AG20443 (cell line): ENCODE measurements around the gene PSAP.

ENCODE experiments used
- DNase-seq: peaks from one replicate; pipeline ENCODE4 v3.0.0; 2012; ENCODE audit warnings: low spot score, mixed read lengths

PSAP gene

GRCh38 chr10:71844695-71845094, 6.4 kb downstream of the PSAP start:
- DNase-seq, result no peak

DNA sequence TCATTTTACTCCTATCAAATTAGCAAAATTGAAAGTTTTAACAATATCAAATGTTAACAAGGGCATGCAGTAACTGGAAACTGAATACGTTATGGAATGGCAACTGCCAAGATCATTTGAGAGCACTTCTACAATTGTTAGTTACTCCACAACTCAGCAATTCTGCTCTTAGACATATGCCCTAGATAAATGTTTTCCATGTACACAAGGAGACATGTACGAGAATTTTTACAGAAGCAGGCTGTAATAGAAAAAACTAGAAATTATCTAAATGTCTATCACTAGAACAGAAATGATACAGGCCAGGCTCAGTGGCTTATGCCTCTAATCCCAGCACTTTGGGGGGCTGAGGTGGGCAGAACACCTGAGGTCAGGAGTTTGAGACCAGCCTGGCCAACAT, 7.0 kb downstream of the PSAP start:
- DNase-seq, result no peak

DNA sequence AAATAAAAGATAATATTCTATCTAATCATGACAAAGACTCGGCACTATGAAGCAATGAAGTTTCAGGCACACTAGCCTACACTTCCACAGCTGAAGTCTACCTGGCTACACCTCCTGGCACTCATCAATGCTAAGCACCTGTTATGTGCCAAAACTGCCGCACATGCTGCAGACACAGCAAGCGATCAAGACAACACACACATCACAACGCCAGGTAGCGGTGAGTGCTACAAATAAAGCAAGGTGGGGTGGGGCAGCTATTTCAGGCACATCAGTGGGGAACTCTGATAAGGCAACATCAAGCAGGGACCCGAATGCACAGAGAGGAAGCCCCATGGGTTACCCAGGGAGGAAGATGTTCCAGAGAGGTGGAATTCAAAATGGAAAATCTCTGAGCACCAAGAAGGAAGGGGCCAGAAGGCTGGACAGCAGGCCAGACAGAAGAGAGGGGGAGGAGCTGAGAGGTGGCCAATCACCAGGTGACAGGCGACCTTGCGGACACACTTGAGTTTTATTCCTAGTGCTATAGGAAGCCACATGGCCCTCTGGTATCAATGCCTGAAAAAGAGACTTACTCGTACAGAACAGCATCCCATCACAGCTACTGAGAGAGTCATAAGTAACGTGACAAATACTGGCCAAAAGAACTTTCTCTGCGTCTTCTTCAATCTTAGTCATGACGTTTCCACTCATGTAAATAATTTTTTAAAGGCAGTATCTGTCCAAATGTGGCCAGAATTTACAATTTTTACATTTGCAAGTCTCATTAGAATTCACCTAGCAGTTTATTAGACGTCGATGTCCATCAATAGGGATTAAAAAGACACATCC, 8.0 kb downstream of the PSAP start:
- DNase-seq, result no peak

DNA sequence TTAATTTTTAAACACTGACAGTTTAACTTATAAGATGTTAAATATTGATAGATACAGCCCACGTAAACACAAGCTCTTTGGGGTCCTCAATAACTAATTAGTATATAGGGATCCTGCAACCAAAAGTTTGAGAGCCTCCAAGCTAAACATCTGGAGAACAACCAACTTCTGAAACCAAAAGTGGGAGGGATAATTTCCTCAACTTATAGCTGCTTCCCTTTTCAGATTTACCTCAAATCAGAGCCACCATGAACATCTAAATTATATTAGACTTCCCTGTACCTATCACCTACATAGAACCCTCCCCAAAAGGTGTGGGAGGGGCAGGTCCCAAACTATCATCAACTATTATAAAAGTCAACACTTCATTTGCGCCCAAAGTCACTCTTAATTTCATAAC, 8.6 kb downstream of the PSAP start:
- no peak for DNase-seq

DNA sequence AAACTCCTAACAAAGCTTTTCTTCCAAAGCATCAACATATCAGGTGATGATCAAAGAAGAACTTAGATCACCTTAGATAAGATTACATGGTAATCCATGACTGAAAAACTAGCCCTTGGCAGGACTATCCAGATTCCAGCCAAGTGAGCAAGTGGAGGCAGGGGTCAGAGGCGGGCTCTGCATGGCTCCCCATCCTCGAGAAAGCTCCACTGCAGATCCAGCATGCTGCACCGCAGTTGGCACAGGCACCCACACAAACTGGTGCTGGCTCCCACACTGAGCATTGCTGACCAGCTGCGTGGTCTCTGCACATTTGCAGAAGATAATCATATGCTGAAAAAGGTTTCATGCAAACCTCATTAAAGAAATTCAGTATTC, 10.1 kb downstream of the PSAP start:
- DNase-seq, result no peak

DNA sequence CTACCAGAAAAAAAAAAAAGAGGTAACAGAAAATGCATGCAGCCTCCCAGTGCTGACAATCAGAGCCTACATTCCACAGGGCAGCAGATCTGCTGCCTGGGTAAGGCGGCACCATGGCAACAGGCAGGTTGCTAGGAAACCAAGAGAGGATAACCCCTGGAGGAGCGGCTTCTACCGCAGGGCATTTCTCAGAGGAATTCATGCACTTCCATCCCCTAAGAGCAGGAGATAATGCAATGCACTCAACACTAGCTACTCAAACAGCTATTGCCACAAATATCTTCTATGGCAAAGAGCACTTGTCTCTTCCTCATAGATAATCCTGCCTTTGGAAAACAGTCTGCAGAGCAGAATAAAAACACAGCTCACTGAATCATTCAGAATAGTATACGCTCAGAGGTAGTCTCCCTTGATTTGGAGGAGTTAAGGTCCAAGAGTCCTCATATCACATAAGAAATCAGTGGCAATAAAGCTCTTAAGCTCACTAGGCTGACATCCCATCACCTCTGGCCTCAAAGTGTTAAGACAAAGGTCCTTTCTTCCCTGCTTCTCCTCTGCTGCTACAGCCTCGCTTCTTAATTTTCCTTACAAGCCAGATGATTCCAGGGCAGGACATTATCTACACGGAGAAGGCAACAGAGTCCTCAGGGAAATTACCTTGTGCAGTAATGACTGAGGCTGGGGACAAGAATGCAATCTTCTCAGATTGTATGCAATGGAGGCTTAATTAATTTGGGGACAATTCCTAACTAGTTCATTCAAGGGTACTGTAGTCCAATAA, 10.7 kb downstream of the PSAP start:
- DNase-seq, result peak; percentile 90

DNA sequence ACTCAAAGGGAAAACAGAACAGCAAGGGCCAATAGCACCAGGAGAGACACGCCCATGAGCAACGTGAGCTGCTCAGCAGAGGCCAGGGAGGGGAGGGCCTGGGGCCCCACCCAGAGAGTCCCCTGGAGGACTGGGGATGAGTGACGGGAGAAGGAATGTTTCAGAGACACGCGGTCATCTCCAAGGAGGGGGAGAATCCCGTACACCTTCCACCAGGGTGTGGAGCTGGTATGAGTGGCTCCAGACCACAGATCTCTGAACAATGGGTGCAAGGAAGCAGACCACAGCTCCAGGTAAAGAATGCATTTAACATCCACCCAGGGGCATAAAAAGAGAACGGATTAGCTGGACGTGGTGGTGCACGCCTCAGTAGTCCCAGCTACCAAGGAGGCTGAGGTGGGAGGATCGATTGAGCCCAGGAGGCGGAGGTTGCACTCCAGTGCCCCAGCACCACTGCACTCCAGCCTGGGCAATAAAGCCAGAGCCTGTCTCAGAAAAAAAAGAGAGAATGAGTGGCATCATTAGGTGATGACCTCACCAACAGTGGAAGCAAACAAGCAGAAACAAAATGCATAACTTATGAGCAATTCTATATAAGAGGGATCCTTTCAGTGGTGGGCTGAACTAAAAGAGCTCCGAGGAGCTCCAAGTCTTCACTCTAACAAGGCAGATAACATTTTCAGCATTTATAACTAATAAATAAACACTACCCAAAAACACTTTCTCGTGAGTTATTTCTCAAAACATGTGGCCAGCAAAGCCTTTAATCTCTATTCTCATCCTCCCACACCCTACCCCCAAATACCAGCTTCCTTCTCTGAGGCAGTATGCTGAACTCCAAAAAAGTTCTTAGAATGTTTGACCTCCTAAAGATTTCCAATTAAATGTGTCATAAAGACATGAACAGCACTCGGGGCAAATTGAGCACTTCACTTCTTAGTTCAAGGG, 12.5 kb downstream of the PSAP start:
- DNase-seq, result peak; percentile 53

DNA sequence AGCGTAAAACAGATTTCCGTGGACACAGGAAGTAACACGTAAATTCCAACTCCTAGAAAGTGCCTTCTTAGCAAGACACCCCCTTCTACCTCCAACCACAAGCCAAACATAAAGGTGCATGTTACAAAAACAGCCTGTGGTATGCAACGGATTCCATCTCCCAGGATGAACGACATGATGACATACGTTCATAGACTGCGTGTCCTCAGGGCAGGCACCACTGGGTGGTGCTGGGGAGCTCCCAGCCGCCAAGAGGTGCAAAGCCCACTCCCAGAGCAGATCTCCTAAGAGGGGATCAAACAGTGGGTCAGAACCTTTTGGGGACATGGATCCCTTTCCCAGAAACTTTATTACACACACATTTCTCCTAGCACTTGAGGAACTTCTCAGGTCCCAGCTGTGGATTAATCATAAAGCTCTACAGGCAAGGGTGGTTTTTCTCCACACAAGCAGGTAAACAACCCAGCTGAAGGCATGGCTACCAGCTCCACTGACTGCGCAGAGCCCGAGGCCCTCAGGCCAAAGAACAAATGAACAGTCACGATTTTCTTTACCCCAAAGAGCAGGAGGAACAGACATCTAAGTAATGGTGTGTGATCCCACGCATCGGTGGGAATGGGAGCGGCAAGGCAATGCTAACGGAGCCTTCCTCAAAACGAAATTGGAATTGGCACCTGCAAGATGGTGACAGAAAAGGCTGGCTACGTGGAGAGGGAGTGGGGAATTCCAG, 13.8 kb downstream of the PSAP start:
- DNase-seq, result no peak

- peak; percentile 43 for DNase-seq
These were observed 14.5 kb downstream of the PSAP start for GRCh38 chr10:71836596-71836974.

DNA sequence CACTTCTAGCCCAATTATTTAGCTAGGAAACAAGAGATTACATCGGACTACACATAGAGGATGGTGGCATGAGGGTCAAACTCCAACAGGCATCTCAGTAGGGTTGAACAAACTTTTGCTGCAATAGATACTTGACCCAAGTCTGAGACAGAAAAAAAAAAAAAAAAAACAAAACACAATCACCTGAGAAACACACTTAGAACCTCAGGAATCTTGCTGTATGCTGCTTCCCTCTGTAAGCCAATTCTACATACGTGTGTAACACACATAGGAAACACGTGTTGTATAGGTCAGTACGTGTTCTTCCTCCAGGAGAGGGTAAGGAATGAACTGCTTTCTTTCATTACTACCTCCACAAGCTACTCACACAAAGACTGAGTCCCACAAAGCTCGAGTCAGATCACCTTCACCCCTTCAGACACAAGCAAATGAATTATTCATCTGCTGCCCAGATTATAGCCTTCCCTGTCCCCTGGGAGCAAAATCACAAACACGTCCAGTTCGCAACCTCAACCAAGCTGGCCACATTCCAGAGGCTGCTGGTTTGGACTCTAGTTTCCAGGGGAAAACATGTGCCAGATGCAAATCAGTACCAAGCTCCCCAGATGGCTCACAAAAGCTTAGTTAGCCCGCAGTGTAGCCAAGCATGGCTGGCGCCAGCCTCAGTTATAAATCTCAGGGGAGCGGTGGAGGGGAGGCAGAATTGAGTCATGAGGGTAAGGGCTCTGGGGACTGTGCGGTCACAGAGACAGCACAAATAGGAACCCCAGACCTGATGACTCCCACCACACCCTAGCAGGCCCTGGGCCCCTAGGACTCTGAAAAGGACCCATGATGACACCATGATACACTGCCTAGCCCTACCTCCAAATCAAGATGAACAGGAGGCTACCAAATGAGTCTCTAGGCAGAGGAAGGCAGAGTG, 15.1 kb downstream of the PSAP start:
- peak; percentile 85 for DNase-seq

- no peak for DNase-seq
These were observed 16.7 kb downstream of the PSAP start for GRCh38 chr10:71834343-71834674.

DNA sequence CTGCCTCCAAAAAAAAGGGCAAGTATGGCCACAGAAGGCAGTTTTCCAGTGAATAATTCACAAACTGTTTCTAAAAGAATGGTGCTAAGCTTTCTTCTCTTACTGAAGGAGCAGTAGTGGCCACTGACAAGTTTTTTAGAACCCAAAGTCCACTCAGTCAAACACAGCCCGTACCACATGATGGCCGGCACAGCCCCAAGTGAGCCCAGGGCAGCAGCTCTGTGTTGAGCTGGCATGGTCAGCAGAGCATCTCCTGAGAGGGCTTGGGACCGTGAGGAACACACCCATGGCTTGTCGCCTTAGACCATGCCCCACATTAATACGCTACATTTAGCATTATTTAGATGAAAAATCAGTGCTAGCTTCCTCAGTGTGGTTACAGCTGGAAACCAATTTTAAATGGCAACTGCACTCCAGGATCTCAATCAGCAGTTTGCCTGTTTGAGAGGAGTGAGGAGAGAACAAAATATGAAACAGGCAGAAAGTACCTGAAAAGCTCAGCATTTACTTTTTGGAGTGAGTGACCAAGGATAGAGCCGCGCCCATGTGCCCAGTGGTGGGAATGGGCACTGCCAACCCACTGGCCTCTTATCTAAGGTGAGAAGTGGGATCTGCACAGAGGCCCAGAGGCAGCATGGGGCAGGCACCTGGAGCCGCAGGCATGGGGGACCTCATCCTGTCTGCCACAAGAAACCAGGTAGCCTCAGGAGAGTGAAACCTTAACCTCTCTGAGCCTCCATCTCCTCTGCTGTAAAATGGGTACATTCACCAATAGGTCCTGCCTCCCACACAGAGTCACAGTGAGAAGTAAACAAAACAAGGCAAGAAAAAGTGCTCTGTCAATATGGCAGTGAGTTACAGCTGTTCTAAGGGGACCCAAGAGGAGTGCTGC, 17.4 kb downstream of the PSAP start:
- no peak for DNase-seq

DNA sequence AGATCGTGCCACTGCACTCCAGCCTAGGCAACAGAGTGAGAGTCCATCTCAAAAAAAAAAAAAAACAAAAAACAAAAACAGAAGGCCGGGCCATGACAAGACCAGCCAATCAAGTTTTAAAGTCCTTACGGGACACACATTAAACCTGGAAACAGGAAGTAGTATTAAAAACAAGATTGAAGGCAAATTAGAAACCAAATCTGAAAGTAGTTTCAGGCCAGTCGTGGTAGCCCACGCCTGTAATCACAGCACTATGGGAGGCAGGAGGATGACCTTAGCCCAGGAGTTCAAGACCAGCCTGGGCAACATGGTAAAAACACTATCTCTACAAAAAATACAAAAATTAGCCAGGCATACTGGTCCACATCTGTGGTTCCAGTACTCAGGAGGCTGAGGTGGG, 18.1 kb downstream of the PSAP start:
- DNase-seq, result no peak

DNA sequence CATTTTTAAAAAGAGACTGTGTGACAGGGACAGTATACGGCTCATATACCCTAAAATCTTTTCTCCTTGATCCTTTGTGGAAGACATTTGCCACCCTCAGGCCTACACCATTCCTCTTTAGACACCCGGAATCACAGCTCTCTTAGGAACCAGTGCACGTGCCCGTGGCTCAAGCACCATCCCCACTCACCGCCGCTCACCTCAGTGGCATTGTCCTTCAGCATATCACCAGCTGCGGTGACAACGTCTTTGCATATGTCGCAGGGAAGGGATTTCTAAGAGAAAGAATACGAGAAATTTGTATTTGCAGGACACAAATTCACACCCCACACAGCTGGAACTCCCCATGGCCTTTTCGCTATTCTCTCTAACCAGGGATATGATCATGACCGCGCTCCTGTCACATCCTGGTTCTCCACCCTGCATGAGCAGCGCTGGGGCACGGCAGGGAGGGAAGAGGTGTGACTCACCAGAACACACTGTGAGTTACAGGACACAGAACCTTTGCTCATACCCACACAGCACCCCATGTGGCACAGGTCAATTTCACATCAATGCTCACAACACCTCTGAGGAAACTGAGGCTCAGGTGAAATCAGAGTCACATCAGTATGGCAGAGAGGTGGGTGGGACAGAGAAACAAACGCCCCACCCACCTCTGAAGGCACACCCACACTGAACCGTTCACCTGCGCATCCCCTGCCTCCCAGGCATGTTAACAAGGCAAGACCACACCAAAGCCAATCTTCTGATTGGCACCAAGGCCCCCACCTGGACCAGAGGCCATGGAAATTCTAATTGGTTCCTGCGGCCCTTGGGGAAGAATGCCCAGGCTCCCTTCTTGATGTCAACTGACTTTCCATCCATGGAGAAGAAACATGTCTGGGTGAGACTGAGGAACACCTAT, 19.2 kb downstream of the PSAP start:
- no peak for DNase-seq

- no peak for DNase-seq
These were observed 20.3 kb downstream of the PSAP start for GRCh38 chr10:71830726-71831125.

DNA sequence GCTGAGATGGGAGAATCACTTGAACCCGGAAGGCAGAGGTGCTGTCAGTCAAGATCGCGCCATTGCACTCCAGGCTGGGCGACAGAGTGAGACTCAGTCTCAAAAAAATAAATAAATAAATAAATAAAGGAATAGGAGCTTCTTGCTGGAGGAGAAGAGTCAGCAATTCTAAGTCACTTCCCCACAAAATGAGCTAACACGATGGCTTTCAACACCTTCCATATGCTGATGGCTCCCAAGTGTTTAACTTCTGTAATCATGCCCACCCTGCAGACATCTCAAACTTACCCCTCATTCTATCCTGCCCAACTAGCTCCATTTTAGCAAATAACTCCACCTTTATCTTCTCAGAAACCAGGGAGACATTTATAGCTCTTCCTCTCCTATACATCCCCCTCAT, 21.2 kb downstream of the PSAP start:
- DNase-seq, result no peak

DNA sequence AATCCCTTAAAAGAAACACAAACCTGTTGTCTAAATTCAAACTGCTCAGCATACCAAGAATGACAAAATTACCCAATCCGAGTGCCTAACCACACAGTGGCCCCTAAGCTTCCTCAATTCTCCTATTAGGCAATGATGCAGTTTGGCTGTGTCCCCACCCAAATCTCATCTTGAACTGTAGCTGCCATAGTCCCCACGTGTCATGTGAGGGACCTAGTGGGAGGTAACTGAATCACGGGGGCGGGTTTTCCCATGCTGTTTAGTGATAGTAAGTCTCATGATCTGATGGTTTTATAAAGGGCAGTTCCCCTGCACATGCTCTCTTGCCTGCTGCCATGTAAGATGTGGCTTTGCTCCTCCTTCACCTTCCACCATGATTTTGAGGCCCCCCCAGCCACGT, 21.9 kb downstream of the PSAP start:
- no peak for DNase-seq

- no peak for DNase-seq
These were observed 22.3 kb downstream of the PSAP start for GRCh38 chr10:71828702-71829101.

DNA sequence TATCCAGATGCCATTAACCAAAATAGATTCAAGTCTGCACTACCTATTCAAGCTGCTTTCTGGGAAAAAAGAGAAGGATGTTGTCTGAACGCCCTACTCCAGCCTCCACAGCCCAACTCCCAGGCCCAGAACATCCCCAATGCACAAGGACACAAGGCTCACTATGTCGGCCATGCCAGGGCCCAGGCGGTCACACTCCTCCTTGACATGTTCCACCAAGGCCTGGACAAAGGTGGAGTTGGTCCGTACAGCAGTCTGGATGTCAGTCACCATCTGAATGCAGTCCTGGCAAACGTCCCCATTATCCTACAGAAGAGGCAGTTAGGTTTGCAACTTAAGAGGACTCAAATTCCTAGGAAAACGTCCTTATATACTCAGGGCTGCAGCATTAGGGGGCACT, 23.2 kb downstream of the PSAP start:
- DNase-seq, result no peak
